Measurements from ENCODE around the gene ACACB. TPM values are rescaled to one million over a fixed set of nuclear protein-coding genes. Genes with fewer than 3 reads are reported as not detected.

ACACB gene
- polyA plus RNA-seq, 2 of the 4 experiments (the other 2 are of a cell fraction), result 6.8 to 7.6 TPM

- ChIA-PET POLR2A (no interaction called here), CTCF (interaction anchor here (1.1 to 2.4 kb wide), 3 partner anchors 10 to 135 kb away, joined by 3 to 9 read pairs (median 6); no protein-coding TSS in a partner anchor)
- FAIRE-seq, result no peak
- no peak overlapping the region for H3K4me2 ChIP-seq
- no peaks in the 10 kb centered on the region for H3K4me1 ChIP-seq
- TF ChIP-seq REST (IDR thresholded peaks at IDR 0.05) (no peak), HOXB5 (CRISPR knock-in tag; IDR thresholded peaks at IDR 0.05) (no peak)
- H3K4me3 ChIP-seq, result no peak overlapping the region
- H3K27ac ChIP-seq, result no peak overlapping the region
- H3K9me3 ChIP-seq, result peaks cover 12% of the 10 kb centered on the region
- 85% methylated on average over 6 of the region's 6 CpGs for WGBS (ENCODE audit: missing lambda C conversion rate)
- no peak for ATAC-seq
- DNase-seq (ENCODE audit: low read depth in 1 of 2, low spot score in 1 of 2), result no peak
Measured at GRCh38 chr12:109258201-109258600, 141.8 kb downstream of the ACACB start.

DNA sequence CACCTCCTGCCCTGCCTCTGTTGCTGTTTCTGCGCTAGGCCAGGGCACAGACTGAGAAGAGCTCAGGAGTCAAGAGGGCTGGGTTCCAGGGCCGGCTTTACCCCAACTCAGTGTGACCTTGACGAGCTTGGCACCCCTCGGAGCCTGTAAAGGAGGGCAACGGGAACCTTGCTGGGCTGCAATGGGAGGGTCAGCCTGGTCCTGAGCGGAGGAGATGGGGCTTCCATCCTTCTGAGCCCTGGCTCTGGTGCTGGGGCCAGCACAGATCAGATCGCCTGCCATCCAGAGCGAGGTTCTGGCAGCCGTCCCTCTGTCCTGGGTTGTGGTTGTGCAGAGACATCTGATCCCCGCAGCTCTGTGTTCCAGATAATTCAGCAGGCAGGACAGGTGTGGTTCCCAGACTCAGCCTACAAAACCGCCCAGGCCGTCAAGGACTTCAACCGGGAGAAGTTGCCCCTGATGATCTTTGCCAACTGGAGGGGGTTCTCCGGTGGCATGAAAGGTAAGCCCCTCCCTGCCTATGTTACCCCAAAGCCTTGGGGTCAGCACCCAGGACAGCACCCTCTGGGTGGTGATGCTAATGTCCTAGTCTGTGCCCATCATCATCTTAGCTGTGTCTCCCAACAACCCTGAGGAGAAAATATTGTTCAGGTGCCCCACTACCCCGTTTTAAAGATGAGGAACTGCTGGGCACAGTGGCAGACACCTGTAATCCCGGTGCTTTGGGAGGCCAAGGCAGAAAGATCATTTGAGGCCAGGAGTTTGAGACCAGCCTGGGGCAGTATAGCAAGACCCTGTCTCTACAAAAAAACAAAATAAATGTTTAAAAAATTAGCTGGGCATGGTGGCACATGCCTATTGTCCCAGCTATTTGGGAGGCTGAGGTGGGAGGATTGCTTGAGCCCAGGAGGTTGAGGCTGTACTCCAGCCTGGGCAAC is 142.5 kb downstream of the ACACB start:
- Histone ChIP-seq H3K9me3 (peaks cover 5% of the 10 kb centered on the region), H3K4me1 (no peaks in the 10 kb centered on the region), H3K27ac (no peak overlapping the region), H3K4me3 (no peak overlapping the region), H3K4me2 (no peak overlapping the region)
- DNase-seq (ENCODE audit: low read depth in 1 of 2, low spot score in 1 of 2) (no peak), ATAC-seq (no peak; a peak in 2 of 6 replicates), FAIRE-seq (no peak)
- TF ChIP-seq REST (IDR thresholded peaks at IDR 0.05) (peak; percentile 66; the same call in 1 of the 2 replicates), CBX8 (IDR thresholded peaks at IDR 0.05) (no peak), POLR2A (IDR thresholded peaks at IDR 0.05; ENCODE audit: low read length) (no peak), FOXS1 (CRISPR knock-in tag; IDR thresholded peaks at IDR 0.05) (no peak), NPAS2 (CRISPR knock-in tag; IDR thresholded peaks at IDR 0.05; ENCODE audit: borderline replicate concordance) (no peak), ESRRA (IDR thresholded peaks at IDR 0.05; ENCODE audit: borderline replicate concordance, low read length) (no peak)
- POLR2A ChIA-PET, result no interaction called here
- WGBS (ENCODE audit: missing lambda C conversion rate), result 77% methylated on average over 15 of the region's 16 CpGs
- CTCF ChIA-PET, result interaction anchor here (1.1 to 2.4 kb wide), 4 partner anchors 10 to 147 kb away, joined by 3 to 9 read pairs (median 4); no protein-coding TSS in a partner anchor

DNA sequence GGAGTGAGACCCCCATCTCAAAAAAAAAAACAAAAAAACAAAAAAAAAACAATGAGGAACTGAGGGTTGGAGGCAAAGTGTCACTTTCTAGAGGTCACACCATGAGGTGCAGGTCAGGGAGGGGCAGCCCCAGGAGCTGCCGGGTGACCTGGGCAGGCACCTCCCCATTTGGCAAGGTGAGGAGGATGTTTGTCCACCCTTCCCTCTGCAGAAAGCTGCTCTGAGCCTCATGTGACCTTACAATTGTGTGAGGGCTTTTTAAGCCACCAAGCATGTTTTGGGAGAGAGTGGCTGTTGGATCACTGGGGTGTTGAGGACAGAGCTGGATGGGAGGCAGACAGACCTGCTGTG is 143.1 kb downstream of the ACACB start:
- no peak for ATAC-seq
- 92% methylated on average over 1 of the region's 1 CpG for WGBS (ENCODE audit: missing lambda C conversion rate)
- no peaks in the 10 kb centered on the region for H3K4me1 ChIP-seq
- H3K4me3 ChIP-seq, result no peak overlapping the region
- no peak for DNase-seq (ENCODE audit: low read depth in 1 of 2, low spot score in 1 of 2)
- CTCF ChIA-PET, result interaction anchor here (1.1 to 2.4 kb wide), 5 partner anchors 9 to 148 kb away, joined by 3 to 9 read pairs (median 5); no protein-coding TSS in a partner anchor
- H3K9me3 ChIP-seq, result no peaks in the 10 kb centered on the region; the same call in 2 of the 3 replicates
- no peak overlapping the region for H3K27ac ChIP-seq
- FAIRE-seq, result no peak
- H3K4me2 ChIP-seq, result no peak overlapping the region
- POLR2A ChIA-PET, result no interaction called here
- TF ChIP-seq FOXS1 (CRISPR knock-in tag; IDR thresholded peaks at IDR 0.05), result no peak
- TF ChIP-seq MAX (IDR thresholded peaks at IDR 0.05), result no peak
- TF ChIP-seq RCOR1 (IDR thresholded peaks at IDR 0.05; ENCODE audit: low read depth, low read length), result no peak
- no peak for TF ChIP-seq CHD4 (IDR thresholded peaks at IDR 0.05; ENCODE audit: borderline replicate concordance)
- TF ChIP-seq JUN (IDR thresholded peaks at IDR 0.05), result no peak
- TF ChIP-seq POLR2AphosphoS2 (conservative IDR thresholded peaks at IDR 0.05; ENCODE audit: low read length), result no peak
- no peak for TF ChIP-seq CEBPB (IDR thresholded peaks at IDR 0.05)
- no peak for TF ChIP-seq KDM1A (IDR thresholded peaks at IDR 0.05; ENCODE audit: low read depth)
- TF ChIP-seq GATA3 (IDR thresholded peaks at IDR 0.05; ENCODE audit: borderline replicate concordance), result no peak
- TF ChIP-seq, protein P1, sequence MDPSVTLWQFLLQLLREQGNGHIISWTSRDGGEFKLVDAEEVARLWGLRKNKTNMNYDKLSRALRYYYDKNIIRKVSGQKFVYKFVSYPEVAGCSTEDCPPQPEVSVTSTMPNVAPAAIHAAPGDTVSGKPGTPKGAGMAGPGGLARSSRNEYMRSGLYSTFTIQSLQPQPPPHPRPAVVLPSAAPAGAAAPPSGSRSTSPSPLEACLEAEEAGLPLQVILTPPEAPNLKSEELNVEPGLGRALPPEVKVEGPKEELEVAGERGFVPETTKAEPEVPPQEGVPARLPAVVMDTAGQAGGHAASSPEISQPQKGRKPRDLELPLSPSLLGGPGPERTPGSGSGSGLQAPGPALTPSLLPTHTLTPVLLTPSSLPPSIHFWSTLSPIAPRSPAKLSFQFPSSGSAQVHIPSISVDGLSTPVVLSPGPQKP (IDR thresholded peaks at IDR 0.05; ENCODE audit: low read depth, low read length), result no peak
- no peak for TF ChIP-seq HOXA7 (CRISPR knock-in tag; IDR thresholded peaks at IDR 0.05)
- TF ChIP-seq KDM5A (IDR thresholded peaks at IDR 0.05), result no peak
- no peak for TF ChIP-seq ESRRA (IDR thresholded peaks at IDR 0.05; ENCODE audit: borderline replicate concordance, low read length)
